Measurements from ENCODE around the gene PELO.
A peak's percentile ranks its signal among the peaks of the same experiment; 100 is the strongest.

Gene PELO

GRCh38 chr5:52799358-52799982 lies 11.8 kb downstream of the PELO start:
- Histone ChIP-seq H3K27ac (ENCODE audit: extremely low read depth, low read depth, low read length) (peak overlapping the region; percentile 91; the same call in 1 of the 2 replicates), H3K4me1 (ENCODE audit: control insufficient read depth, insufficient read depth, low read length) (peaks cover 6% of the 10 kb centered on the region), H3K36me3 (ENCODE audit: control insufficient read depth in 2 of 2, insufficient read depth in 1 of 2, low read length in 2 of 2) (peaks cover 7 to 17% of the 10 kb centered on the region in 2 experiments; a peak in 1 of 3 replicates), H3K4me3 (ENCODE audit: low read depth, low read length) (peak overlapping the region; percentile 62), H3K9me3 (ENCODE audit: control insufficient read depth, insufficient read depth, low read depth, low read length) (no peaks in the 10 kb centered on the region)
- ChIA-PET CTCF (interaction anchor here (0.6 to 4.1 kb wide), 11 partner anchors 8 to 150 kb away, joined by 3 to 20 read pairs (median 3); partner anchors contain the start of genes ITGA1 and PELO), POLR2A (interaction anchor here (0.6 to 4.3 kb wide), 12 partner anchors 9 to 1416 kb away, joined by 3 to 57 read pairs (median 4); partner anchors contain the start of genes ISL1, ITGA1, MOCS2 and PELO)
- TF ChIP-seq HOXD13 (CRISPR knock-in tag; IDR thresholded peaks at IDR 0.05; ENCODE audit: borderline replicate concordance) (no peak), PRDM10 (tag by site-specific recombination; IDR thresholded peaks at IDR 0.05) (peak; percentile 33; the same call in 1 of the 2 replicates), ZFP37 (tag by site-specific recombination; IDR thresholded peaks at IDR 0.05) (peak; percentile 20; the same call in 1 of the 2 replicates), ZNF677 (tag by site-specific recombination; IDR thresholded peaks at IDR 0.05) (0 out of 2 replicates have a peak, but pooled peaks have one; percentile 1), KLF10 (tag by site-specific recombination; IDR thresholded peaks at IDR 0.05) (0 out of 2 replicates have a peak, but pooled peaks have one; percentile 22), ZNF174 (tag by site-specific recombination; IDR thresholded peaks at IDR 0.05) (no peak), ZBTB17 (tag by site-specific recombination; IDR thresholded peaks at IDR 0.05) (peak; percentile 22; the same call in 1 of the 2 replicates), GLIS1 (tag by site-specific recombination; IDR thresholded peaks at IDR 0.05) (peak; percentile 73), ZNF555 (tag by site-specific recombination; conservative IDR thresholded peaks at IDR 0.05) (no peak), ZNF473 (tag by site-specific recombination; IDR thresholded peaks at IDR 0.05) (no peak)

- peaks cover 7 to 18% of the 10 kb centered on the region in 2 experiments; a peak in 1 of 3 replicates for H3K36me3 ChIP-seq (ENCODE audit: control insufficient read depth in 2 of 2, insufficient read depth in 1 of 2, low read length in 2 of 2)
- H3K4me3 ChIP-seq (ENCODE audit: low read depth, low read length) = peak overlapping the region; percentile 62
- no peaks in the 10 kb centered on the region for H3K9me3 ChIP-seq (ENCODE audit: control insufficient read depth, insufficient read depth, low read depth, low read length)
- H3K4me1 ChIP-seq (ENCODE audit: control insufficient read depth, insufficient read depth, low read length) = peaks cover 7% of the 10 kb centered on the region
- ChIA-PET POLR2A (interaction anchor here (0.6 to 4.3 kb wide), 12 partner anchors 8 to 1417 kb away, joined by 3 to 57 read pairs (median 4); partner anchors contain the start of genes ISL1, ITGA1, MOCS2 and PELO), CTCF (interaction anchor here (0.5 to 4.1 kb wide), 12 partner anchors 12 to 149 kb away, joined by 3 to 20 read pairs (median 4); partner anchors contain the start of genes ITGA1 and PELO)
- peak overlapping the region; percentile 91 for H3K27ac ChIP-seq (ENCODE audit: extremely low read depth, low read depth, low read length)
- TF ChIP-seq ZNF23 (tag by site-specific recombination; IDR thresholded peaks at IDR 0.05; ENCODE audit: borderline replicate concordance) (no peak), GLIS1 (tag by site-specific recombination; IDR thresholded peaks at IDR 0.05) (peak; percentile 78), ZNF660 (tag by site-specific recombination; IDR thresholded peaks at IDR 0.05) (peak; percentile 56; the same call in 1 of the 2 replicates), ZIC2 (tag by site-specific recombination; IDR thresholded peaks at IDR 0.05) (peak; percentile 83), KLF16 (tag by site-specific recombination; IDR thresholded peaks at IDR 0.05) (no peak), ZNF324 (tag by site-specific recombination; IDR thresholded peaks at IDR 0.05) (no peak), ZXDB (tag by site-specific recombination; IDR thresholded peaks at IDR 0.05) (no peak), KLF17 (tag by site-specific recombination; IDR thresholded peaks at IDR 0.05) (no peak), ZNF391 (tag by site-specific recombination; IDR thresholded peaks at IDR 0.05; ENCODE audit: borderline replicate concordance, low read depth) (no peak), ZNF529 (tag by site-specific recombination; IDR thresholded peaks at IDR 0.05; ENCODE audit: insufficient replicate concordance) (no peak)
- TF ChIP-seq, protein P1, sequence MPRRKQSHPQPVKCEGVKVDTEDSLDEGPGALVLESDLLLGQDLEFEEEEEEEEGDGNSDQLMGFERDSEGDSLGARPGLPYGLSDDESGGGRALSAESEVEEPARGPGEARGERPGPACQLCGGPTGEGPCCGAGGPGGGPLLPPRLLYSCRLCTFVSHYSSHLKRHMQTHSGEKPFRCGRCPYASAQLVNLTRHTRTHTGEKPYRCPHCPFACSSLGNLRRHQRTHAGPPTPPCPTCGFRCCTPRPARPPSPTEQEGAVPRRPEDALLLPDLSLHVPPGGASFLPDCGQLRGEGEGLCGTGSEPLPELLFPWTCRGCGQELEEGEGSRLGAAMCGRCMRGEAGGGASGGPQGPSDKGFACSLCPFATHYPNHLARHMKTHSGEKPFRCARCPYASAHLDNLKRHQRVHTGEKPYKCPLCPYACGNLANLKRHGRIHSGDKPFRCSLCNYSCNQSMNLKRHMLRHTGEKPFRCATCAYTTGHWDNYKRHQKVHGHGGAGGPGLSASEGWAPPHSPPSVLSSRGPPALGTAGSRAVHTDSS (tag by site-specific recombination; IDR thresholded peaks at IDR 0.05) = no peak
- TF ChIP-seq, protein P2, sequence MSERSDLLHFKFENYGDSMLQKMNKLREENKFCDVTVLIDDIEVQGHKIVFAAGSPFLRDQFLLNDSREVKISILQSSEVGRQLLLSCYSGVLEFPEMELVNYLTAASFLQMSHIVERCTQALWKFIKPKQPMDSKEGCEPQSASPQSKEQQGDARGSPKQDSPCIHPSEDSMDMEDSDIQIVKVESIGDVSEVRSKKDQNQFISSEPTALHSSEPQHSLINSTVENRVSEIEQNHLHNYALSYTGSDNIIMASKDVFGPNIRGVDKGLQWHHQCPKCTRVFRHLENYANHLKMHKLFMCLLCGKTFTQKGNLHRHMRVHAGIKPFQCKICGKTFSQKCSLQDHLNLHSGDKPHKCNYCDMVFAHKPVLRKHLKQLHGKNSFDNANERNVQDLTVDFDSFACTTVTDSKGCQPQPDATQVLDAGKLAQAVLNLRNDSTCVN (tag by site-specific recombination; optimal IDR thresholded peaks at IDR 0.05) = peak; percentile 77
- TF ChIP-seq, protein P3, sequence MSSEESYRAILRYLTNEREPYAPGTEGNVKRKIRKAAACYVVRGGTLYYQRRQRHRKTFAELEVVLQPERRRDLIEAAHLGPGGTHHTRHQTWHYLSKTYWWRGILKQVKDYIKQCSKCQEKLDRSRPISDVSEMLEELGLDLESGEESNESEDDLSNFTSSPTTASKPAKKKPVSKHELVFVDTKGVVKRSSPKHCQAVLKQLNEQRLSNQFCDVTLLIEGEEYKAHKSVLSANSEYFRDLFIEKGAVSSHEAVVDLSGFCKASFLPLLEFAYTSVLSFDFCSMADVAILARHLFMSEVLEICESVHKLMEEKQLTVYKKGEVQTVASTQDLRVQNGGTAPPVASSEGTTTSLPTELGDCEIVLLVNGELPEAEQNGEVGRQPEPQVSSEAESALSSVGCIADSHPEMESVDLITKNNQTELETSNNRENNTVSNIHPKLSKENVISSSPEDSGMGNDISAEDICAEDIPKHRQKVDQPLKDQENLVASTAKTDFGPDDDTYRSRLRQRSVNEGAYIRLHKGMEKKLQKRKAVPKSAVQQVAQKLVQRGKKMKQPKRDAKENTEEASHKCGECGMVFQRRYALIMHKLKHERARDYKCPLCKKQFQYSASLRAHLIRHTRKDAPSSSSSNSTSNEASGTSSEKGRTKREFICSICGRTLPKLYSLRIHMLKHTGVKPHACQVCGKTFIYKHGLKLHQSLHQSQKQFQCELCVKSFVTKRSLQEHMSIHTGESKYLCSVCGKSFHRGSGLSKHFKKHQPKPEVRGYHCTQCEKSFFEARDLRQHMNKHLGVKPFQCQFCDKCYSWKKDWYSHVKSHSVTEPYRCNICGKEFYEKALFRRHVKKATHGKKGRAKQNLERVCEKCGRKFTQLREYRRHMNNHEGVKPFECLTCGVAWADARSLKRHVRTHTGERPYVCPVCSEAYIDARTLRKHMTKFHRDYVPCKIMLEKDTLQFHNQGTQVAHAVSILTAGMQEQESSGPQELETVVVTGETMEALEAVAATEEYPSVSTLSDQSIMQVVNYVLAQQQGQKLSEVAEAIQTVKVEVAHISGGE (tag by site-specific recombination; conservative IDR thresholded peaks at IDR 0.05; ENCODE audit: low read depth) = peak; percentile 53
Measured at GRCh38 chr5:52799983-52800393, 12.3 kb downstream of the PELO start.

Data from HEK293 (cell line).